Astrocyte (in vitro differentiated cells and primary cell): ENCODE results near the gene PTPRZ1. TPM values are rescaled to one million over a fixed set of nuclear protein-coding genes. Genes with fewer than 3 reads are reported as not detected.

ENCODE experiments used
- DNase-seq: peaks from one replicate; pipeline ENCODE4 v3.0.0-alpha.2; 2010; ENCODE audit warnings: low read depth
- FAIRE-seq: peaks from 2 replicates; lab custom pipeline; 2011; peaks lifted over from hg19 to GRCh38; lab: Jason Lieb, UNC
- H2AFZ ChIP-seq: 2 replicates; pipeline ENCODE4 v1.6.0; 2012; ENCODE audit warnings: low read depth, low read length, inconsistent platforms
- H3K27ac ChIP-seq: 2 replicates; pipeline ENCODE4 v1.5.1; 2011; ENCODE audit warnings: low read depth, low read length, inconsistent platforms
- H3K27me3 ChIP-seq: 2 replicates; pipeline ENCODE4 v1.6.0; 2011; ENCODE audit warnings: low read length, inconsistent platforms; ENCODE audit not compliant: insufficient read depth
- H3K36me3 ChIP-seq: 2 replicates; pipeline ENCODE4 v1.5.1; 2011; ENCODE audit warnings: low read length, inconsistent platforms; ENCODE audit not compliant: insufficient read depth
- H3K4me1 ChIP-seq: 2 replicates; pipeline ENCODE4 v1.5.1; 2011; ENCODE audit warnings: low read length, inconsistent platforms; ENCODE audit not compliant: insufficient read depth
- H3K4me2 ChIP-seq: 2 replicates; pipeline ENCODE4 v1.6.0; 2012; ENCODE audit warnings: low read length, inconsistent platforms
- H3K4me3 ChIP-seq: 2 replicates; pipeline ENCODE4 v1.5.1; 2011; ENCODE audit warnings: low read depth, mild to moderate bottlenecking, low read length, inconsistent platforms; ENCODE audit not compliant: insufficient read depth
- H3K79me2 ChIP-seq: 2 replicates; pipeline ENCODE4 v1.6.0; 2012; ENCODE audit warnings: mild to moderate bottlenecking, low read length, inconsistent platforms; ENCODE audit not compliant: insufficient read depth
- H3K9ac ChIP-seq: 2 replicates; pipeline ENCODE4 v1.6.0; 2012; ENCODE audit warnings: mild to moderate bottlenecking, low read length, inconsistent platforms
- H3K9me3 ChIP-seq: 2 replicates; pipeline ENCODE4 v1.5.1; 2012; ENCODE audit warnings: low read depth, mild to moderate bottlenecking, low read length, inconsistent platforms; ENCODE audit not compliant: insufficient read depth
- H4K20me1 ChIP-seq: 2 replicates; pipeline ENCODE4 v1.6.0; 2012; ENCODE audit warnings: low read length, inconsistent platforms; ENCODE audit not compliant: insufficient read depth
- H3K27ac Mint-ChIP-seq: one replicate; pipeline ENCODE4 v1.8.0; 2021; ENCODE audit warnings: mild to moderate bottlenecking, mixed read lengths; ENCODE audit not compliant: unreplicated experiment
- H3K27me3 Mint-ChIP-seq: one replicate; pipeline ENCODE4 v1.8.0; 2021; ENCODE audit warnings: low read depth, mixed read lengths; ENCODE audit not compliant: unreplicated experiment
- H3K36me3 Mint-ChIP-seq: one replicate; pipeline ENCODE4 v1.8.0; 2021; ENCODE audit warnings: low read depth, mixed read lengths; ENCODE audit not compliant: unreplicated experiment
- H3K4me1 Mint-ChIP-seq: one replicate; pipeline ENCODE4 v1.8.0; 2021; ENCODE audit warnings: low read depth, mixed read lengths; ENCODE audit not compliant: unreplicated experiment
- H3K4me3 Mint-ChIP-seq: one replicate; pipeline ENCODE4 v1.8.0; 2021; ENCODE audit warnings: mild to moderate bottlenecking, moderate library complexity, mixed read lengths; ENCODE audit not compliant: unreplicated experiment
- H3K9me3 Mint-ChIP-seq: one replicate; pipeline ENCODE4 v1.8.0; 2021; ENCODE audit warnings: mild to moderate bottlenecking, mixed read lengths; ENCODE audit not compliant: unreplicated experiment
- EZH2 ChIP-seq: IDR thresholded peaks from 2 replicates; pipeline ENCODE4 v1.6.1; 2012; ENCODE audit warnings: mild to moderate bottlenecking, low read length, inconsistent platforms; ENCODE audit not compliant: insufficient read depth
- total RNA-seq: library from RNA; stranded (reverse); gene quantifications from 2 replicates; pipeline ENCODE4 v1.2.1, GENCODE V29; 2021
- TF ChIP-seq, protein P1 (sequence below): IDR thresholded peaks from 2 replicates; pipeline ENCODE4 v1.5.1; 2011; ENCODE audit warnings: low read depth, mild to moderate bottlenecking, inconsistent platforms, low read length, moderate library complexity; ENCODE audit not compliant: insufficient read depth

PTPRZ1 gene
- total RNA-seq, 1 donor from 2014 or later, result 1.6 TPM

DNA sequence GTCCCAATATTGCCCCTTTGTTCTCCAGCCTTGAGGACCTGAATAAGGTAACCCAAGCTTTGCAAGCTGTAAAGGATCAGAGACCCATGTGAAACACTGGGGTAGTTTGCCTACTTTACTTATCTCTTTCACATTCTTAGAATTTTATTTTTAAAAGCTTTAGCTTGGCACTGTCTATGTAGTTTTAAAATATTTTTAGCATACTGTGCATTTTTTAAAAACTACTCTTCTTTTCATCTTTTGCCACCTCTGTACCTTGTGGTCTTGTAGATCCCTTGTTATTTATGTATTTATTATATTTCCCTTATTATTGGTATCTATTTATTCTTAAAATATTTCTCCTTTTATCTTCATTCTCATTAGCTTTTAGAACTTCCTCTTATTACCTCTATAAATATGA is 12.0 kb upstream of the PTPRZ1 start:
- no peak for FAIRE-seq

GRCh38 chr7:121862591-121862990 is 10.4 kb upstream of the PTPRZ1 start:
- Histone ChIP-seq H3K9ac (no peak overlapping the region), H4K20me1 (no peaks in the 10 kb centered on the region), H3K4me2 (no peak overlapping the region), H3K36me3 (no peaks in the 10 kb centered on the region), H2AFZ (no peak overlapping the region), H3K27me3 (no peaks in the 10 kb centered on the region), H3K9me3 (no peaks in the 10 kb centered on the region), H3K27ac (no peak overlapping the region), H3K4me1 (no peaks in the 10 kb centered on the region), H3K4me3 (no peak overlapping the region), H3K79me2 (no peaks in the 10 kb centered on the region)
- no peak for TF ChIP-seq EZH2
- TF ChIP-seq, protein P1, sequence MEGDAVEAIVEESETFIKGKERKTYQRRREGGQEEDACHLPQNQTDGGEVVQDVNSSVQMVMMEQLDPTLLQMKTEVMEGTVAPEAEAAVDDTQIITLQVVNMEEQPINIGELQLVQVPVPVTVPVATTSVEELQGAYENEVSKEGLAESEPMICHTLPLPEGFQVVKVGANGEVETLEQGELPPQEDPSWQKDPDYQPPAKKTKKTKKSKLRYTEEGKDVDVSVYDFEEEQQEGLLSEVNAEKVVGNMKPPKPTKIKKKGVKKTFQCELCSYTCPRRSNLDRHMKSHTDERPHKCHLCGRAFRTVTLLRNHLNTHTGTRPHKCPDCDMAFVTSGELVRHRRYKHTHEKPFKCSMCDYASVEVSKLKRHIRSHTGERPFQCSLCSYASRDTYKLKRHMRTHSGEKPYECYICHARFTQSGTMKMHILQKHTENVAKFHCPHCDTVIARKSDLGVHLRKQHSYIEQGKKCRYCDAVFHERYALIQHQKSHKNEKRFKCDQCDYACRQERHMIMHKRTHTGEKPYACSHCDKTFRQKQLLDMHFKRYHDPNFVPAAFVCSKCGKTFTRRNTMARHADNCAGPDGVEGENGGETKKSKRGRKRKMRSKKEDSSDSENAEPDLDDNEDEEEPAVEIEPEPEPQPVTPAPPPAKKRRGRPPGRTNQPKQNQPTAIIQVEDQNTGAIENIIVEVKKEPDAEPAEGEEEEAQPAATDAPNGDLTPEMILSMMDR, result no peak
- Mint-ChIP-seq H3K4me1 (peaks cover 6% of the 10 kb centered on the region), H3K36me3 (no peaks in the 10 kb centered on the region), H3K4me3 (no peak overlapping the region), H3K27ac (no peak overlapping the region), H3K27me3 (no peaks in the 10 kb centered on the region), H3K9me3 (no peaks in the 10 kb centered on the region)
- FAIRE-seq (no peak), DNase-seq (no peak)

More for the DNA sequence above, 12.0 kb upstream of the PTPRZ1 start:
- H3K4me3 ChIP-seq, result no peak overlapping the region
- H4K20me1 ChIP-seq, result no peaks in the 10 kb centered on the region
- H3K27me3 Mint-ChIP-seq, result no peaks in the 10 kb centered on the region
- no peak overlapping the region for H3K4me2 ChIP-seq
- no peak overlapping the region for H3K9ac ChIP-seq
- H2AFZ ChIP-seq, result no peak overlapping the region
- no peak for TF ChIP-seq EZH2
- TF ChIP-seq, protein P1, result no peak
- H3K36me3 Mint-ChIP-seq, result no peaks in the 10 kb centered on the region
- no peaks in the 10 kb centered on the region for H3K9me3 ChIP-seq
- H3K79me2 ChIP-seq, result no peaks in the 10 kb centered on the region
- H3K4me1 ChIP-seq, result no peaks in the 10 kb centered on the region
- DNase-seq, result no peak
- H3K27ac ChIP-seq, result no peak overlapping the region
- H3K36me3 ChIP-seq, result no peaks in the 10 kb centered on the region
- H3K4me3 Mint-ChIP-seq, result no peak overlapping the region
- H3K9me3 Mint-ChIP-seq, result no peaks in the 10 kb centered on the region
- no peak overlapping the region for H3K27ac Mint-ChIP-seq
- peaks cover 6% of the 10 kb centered on the region for H3K4me1 Mint-ChIP-seq
- no peaks in the 10 kb centered on the region for H3K27me3 ChIP-seq

- Histone ChIP-seq H2AFZ (no peak overlapping the region), H3K36me3 (no peaks in the 10 kb centered on the region), H3K4me2 (no peak overlapping the region), H3K9me3 (no peaks in the 10 kb centered on the region), H3K79me2 (no peaks in the 10 kb centered on the region), H4K20me1 (no peaks in the 10 kb centered on the region), H3K27me3 (peaks cover 13% of the 10 kb centered on the region), H3K4me3 (no peak overlapping the region), H3K4me1 (peaks cover 7% of the 10 kb centered on the region), H3K27ac (no peak overlapping the region), H3K9ac (no peak overlapping the region)
- no peaks in the 10 kb centered on the region for H3K36me3 Mint-ChIP-seq
- H3K9me3 Mint-ChIP-seq, result no peaks in the 10 kb centered on the region
- TF ChIP-seq, protein P1, result no peak
- TF ChIP-seq EZH2, result no peak
- H3K27me3 Mint-ChIP-seq, result peaks cover 11% of the 10 kb centered on the region
- FAIRE-seq, result no peak
- H3K4me3 Mint-ChIP-seq, result no peak overlapping the region
- no peak for DNase-seq
- no peak overlapping the region for H3K27ac Mint-ChIP-seq
- H3K4me1 Mint-ChIP-seq, result no peaks in the 10 kb centered on the region
Observed at GRCh38 chr7:121871188-121871587, 1.8 kb upstream of the PTPRZ1 start.
